ENCODE data around the gene MARS1.
A peak's percentile ranks its signal among the peaks of the same experiment; 100 is the strongest.

The MARS1 gene

DNA sequence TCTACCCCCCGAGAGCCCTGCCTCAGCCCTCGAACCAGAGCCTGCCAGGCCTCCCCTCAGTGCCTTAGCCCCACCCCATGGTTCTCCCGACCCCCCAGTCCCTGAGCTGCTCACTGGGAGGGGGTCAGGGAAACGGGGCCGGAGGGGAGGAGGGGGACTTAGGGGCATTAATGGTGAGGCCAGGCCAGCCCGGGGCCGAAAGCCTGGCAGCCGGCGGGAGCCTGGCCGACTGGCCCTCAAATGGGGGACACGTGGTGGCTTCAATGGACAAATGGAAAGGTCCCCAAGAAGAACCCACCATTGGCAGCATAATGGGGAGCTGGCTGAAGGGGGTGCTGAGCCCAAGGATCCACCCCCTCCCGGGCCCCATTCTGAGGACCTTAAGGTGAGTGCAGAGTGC is 40.3 kb downstream of the MARS1 start:
- no peak for TF ChIP-seq ZFX (IDR thresholded peaks at IDR 0.05; ENCODE audit: borderline replicate concordance)
- no peak for TF ChIP-seq CTCF (IDR thresholded peaks at IDR 0.05)
- peak overlapping the region; percentile 46; the same call in 1 of the 2 replicates for H3K27ac ChIP-seq

GRCh38 chr12:57528831-57529555 is 41.1 kb downstream of the MARS1 start:
- peak overlapping the region; percentile 46 for H3K27ac ChIP-seq
- TF ChIP-seq CTCF (IDR thresholded peaks at IDR 0.05) (no peak), ZFX (IDR thresholded peaks at IDR 0.05; ENCODE audit: borderline replicate concordance) (no peak)

- TF ChIP-seq ZFX (IDR thresholded peaks at IDR 0.05; ENCODE audit: borderline replicate concordance): no peak
- TF ChIP-seq CTCF (IDR thresholded peaks at IDR 0.05): no peak
- H3K27ac ChIP-seq: peak overlapping the region; percentile 46
These were observed 42.0 kb downstream of the MARS1 start for GRCh38 chr12:57529831-57530230.

DNA sequence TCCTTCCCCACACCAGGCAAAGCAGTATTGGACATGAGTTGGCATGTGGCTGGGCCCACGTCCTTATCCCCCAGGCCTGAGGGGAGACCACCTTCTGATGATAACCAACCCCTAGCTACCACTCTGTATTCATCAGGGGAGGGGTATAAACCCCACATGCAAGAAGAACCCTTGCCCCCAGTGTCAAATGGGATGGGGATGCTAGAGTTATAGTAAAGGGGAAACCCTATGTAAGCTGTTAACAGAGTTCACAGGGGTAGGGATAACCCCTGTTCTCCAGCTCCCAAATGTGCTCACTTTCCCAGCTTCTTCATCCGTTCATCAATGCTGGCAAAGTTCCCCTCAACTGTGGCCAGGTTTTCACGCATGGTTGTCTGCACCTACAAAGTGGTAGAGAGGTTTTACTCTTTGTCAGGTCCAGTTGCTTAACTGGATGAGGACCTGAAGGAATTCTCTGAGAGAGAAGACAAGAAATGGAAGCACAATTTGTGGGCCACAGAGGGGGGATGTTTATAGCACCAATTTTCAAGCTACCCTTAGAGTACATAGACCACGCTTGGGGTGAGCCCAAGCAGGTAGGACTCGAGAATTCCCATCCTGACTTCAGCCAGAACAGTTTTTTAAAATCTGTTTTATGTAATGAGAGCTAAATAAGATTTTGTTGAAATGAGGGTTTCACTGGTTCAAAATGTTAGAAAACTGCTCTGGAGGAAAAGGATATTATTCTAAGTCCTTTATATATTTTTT is 42.7 kb downstream of the MARS1 start:
- TF ChIP-seq ZFX (IDR thresholded peaks at IDR 0.05; ENCODE audit: borderline replicate concordance) (no peak), CTCF (IDR thresholded peaks at IDR 0.05) (no peak)
- H3K27ac ChIP-seq: peak overlapping the region; percentile 46

DNA sequence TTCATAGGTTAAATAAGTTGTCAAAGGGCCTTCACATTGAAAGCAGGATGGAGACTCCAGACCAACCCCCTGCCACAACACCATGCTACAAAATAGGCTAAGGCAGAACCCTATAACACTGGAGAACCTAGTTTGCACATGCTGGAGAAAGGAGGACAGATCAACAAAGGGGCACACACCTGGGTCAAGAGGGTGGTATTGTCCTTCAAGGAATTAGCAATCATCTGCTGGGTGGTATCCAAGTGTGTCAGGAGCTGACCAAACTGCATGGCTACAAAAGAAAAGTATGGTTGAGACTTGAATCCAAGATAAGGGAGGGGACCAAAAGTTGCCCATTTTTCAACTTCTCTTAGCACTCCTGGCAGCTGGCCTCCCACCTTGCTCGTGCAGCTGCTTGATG is 44.0 kb downstream of the MARS1 start:
- no peak for TF ChIP-seq CTCF (IDR thresholded peaks at IDR 0.05)
- TF ChIP-seq ZFX (IDR thresholded peaks at IDR 0.05; ENCODE audit: borderline replicate concordance): no peak
- 0 out of 2 replicates have a peak overlapping the region, but pooled peaks have one; percentile 46 for H3K27ac ChIP-seq

DNA sequence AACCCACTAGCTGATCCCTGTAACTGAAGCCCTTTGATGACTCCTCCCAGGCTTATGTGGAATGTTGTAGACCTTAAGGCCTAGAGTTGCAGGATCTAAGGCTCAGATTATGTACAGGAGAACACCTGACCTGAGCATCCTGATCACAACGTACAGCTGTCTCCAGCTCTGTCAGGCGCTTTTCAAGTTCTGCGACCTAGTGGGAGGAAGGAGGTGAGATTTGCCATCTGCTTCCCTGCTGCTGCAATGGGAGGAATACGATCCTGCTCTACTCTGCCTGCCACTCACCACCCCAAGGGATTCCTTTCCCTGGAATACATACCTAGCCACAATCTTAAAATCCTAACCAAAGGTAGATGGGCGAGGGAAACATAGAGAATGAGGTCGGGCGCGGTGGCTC is 45.2 kb downstream of the MARS1 start:
- TF ChIP-seq ZFX (IDR thresholded peaks at IDR 0.05; ENCODE audit: borderline replicate concordance) (no peak), CTCF (IDR thresholded peaks at IDR 0.05) (no peak)

GRCh38 chr12:57534250-57534649 is 46.4 kb downstream of the MARS1 start:
- H3K27ac ChIP-seq: no peak overlapping the region
- TF ChIP-seq CTCF (IDR thresholded peaks at IDR 0.05): no peak
- no peak for TF ChIP-seq ZFX (IDR thresholded peaks at IDR 0.05; ENCODE audit: borderline replicate concordance)

More for the DNA sequence above, 45.2 kb downstream of the MARS1 start:
- H3K27ac ChIP-seq: no peak overlapping the region

Data from 22Rv1 (cell line).